ENCODE measurements around the gene LRRC39.

GRCh38 chr1:100198596-100198995 lies 20.5 kb upstream of the LRRC39 start:
- no peak for TF ChIP-seq GTF2I (CRISPR knock-in tag; conservative IDR thresholded peaks at IDR 0.05)
- TF ChIP-seq CTCF (IDR thresholded peaks at IDR 0.05), result no peak
- no peak for TF ChIP-seq ELF4 (CRISPR knock-in tag; IDR thresholded peaks at IDR 0.05; ENCODE audit: low read depth)
- TF ChIP-seq CREB1 (CRISPR knock-in tag; IDR thresholded peaks at IDR 0.05), result no peak
- no peak for TF ChIP-seq IRF1 (CRISPR knock-in tag; IDR thresholded peaks at IDR 0.05)
- TF ChIP-seq ZBTB43 (CRISPR knock-in tag; IDR thresholded peaks at IDR 0.05), result no peak
- TF ChIP-seq CBFB (CRISPR knock-in tag; IDR thresholded peaks at IDR 0.05; ENCODE audit: low read depth), result no peak
- TF ChIP-seq TP53 (CRISPR knock-in tag; IDR thresholded peaks at IDR 0.05), result no peak
- TF ChIP-seq ZNF121 (CRISPR knock-in tag; IDR thresholded peaks at IDR 0.05), result no peak
- no peak for TF ChIP-seq GRHL2 (CRISPR knock-in tag; IDR thresholded peaks at IDR 0.05; ENCODE audit: insufficient replicate concordance, severe bottlenecking)
- no peak for TF ChIP-seq RELA (CRISPR knock-in tag; IDR thresholded peaks at IDR 0.05; ENCODE audit: borderline replicate concordance)
- no peak for TF ChIP-seq CDX4 (CRISPR knock-in tag; IDR thresholded peaks at IDR 0.05; ENCODE audit: borderline replicate concordance)
- no peak for TF ChIP-seq USF1 (CRISPR knock-in tag; IDR thresholded peaks at IDR 0.05)

All from WTC11 (cell line).